ENCODE measurements around the gene THOC5.
"Not testable (repeated sequence)": the region's sequence is repeated elsewhere in the genome, so short reads cannot be mapped to it uniquely, and the experiment has no call there.

The THOC5 gene

DNA sequence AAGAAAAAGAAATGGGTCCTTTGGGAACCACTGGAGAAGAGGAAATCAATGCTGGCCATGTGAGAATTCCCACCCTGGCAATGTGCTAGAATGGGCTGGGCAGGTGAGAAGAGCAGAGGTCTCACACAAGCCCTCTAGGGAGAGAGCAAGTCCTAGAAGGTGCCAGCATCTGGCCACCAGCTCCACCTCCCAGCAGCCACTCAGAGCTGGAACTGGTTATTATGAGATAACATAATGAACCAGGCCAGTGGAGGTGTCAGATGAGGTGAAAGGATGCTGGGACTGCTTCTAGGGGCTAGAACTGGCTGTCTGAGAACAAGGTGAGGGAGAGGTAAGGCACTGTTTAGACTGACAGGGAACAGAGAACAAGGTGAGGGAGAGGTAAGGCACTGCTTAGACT lies 44.3 kb downstream of the THOC5 start:
- no peak for DNase-seq (ENCODE audit: low spot score)

DNA sequence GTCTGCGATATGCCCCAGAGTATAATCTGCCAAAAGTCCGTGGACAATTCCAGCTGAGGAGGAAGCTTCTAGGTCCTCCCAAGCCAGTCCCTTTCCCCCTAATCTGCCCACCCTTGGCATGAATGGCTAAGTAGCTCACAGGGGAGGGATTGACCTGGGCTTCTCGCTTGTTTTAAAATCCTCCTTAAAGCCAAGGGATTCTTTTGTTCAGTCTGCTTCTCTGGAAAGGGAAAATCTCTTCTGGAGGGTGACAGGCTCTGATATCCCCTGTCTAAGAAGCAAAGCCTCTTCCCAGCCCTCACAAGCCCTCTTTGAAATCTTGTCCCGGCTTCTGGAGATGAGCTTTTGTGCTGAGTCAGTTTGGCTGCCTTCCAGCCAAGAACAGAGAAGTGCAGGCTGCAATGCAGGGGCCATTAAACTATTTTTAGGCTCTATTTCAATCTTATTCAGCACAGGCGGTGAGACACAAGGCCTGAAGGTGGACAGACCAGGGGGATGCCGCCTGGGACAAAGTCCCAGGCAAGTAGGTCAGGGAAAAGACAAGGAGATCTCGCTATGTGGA lies 49.7 kb downstream of the THOC5 start:
- DNase-seq (ENCODE audit: low spot score), result peak; percentile 84

- DNase-seq (ENCODE audit: low spot score), result no peak
These were observed 53.7 kb downstream of the THOC5 start for GRCh38 chr22:29499852-29500251.

- no peak for DNase-seq (ENCODE audit: low spot score)
These were observed 59.9 kb downstream of the THOC5 start for GRCh38 chr22:29493636-29494035.

DNA sequence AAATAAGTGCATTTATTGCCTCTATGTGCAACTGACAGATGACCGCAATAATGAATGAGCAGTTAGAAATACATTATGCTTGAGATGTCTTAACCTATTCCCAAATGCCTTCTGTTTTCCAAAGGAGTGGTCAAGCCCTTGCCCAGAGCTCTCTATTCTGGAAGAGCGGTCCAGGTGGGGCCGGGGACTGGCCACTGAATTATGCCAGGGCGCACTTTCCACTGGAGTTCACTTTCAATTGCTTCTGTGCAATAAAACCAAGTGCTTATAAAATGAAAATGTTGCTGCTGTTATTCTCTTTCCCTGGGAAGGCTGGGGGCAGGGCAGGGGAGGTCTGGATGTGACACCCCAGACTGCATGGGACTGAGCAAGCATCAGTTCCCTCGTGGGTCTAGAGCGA lies 62.5 kb downstream of the THOC5 start:
- DNase-seq (ENCODE audit: low spot score), result no peak

- DNase-seq (ENCODE audit: low spot score), result not testable (repeated sequence)
These were observed 64.3 kb downstream of the THOC5 start for GRCh38 chr22:29489127-29489780.

- DNase-seq (ENCODE audit: low spot score), result no peak
These were observed 66.1 kb downstream of the THOC5 start for GRCh38 chr22:29487426-29487986.

- no peak for DNase-seq (ENCODE audit: low spot score)
These were observed 68.1 kb downstream of the THOC5 start for GRCh38 chr22:29485448-29485847.

DNA sequence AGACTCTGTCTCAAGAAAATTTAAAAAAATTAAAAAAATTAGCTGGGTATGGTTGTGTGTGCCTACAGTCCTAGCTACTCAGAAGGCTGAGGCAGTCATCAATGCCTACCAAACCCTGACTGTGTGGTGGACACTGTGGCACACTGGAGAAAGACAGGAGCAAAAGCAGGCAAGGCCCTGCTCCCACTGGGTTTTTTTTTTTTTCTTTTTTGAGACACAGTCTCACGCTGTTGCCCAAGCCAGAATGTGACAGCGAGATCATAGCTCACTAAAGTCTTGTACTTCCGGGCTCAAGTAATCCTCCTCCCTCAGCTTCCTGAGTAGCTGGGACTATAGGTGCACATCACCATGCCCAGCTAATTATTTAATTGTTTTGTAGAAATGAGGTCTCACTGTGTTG lies 68.9 kb downstream of the THOC5 start:
- DNase-seq (ENCODE audit: low spot score), result no peak

GRCh38 chr22:29483254-29483653 lies 70.3 kb downstream of the THOC5 start:
- DNase-seq (ENCODE audit: low spot score), result no peak

GRCh38 chr22:29482726-29483125 lies 70.8 kb downstream of the THOC5 start:
- no peak for DNase-seq (ENCODE audit: low spot score)

DNA sequence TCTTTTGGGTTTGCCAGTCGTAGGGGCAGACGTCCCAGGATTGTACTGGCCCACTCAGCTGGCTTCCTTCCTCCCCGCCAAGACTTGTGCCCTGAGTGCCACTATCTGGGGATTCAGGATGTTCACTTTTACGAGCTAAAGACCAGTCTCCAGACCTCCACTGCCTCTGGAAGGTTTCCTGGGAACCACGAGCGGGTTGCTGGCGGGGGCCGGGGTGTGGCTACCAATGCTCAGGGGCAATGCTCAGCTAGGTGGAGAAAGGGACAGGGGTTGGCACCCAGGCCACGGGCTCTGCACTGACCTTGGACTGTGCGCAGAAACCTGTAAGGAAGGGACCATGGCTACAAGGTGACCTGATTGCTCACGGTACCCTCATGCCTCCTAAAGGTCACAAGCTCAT lies 71.3 kb downstream of the THOC5 start:
- no peak for DNase-seq (ENCODE audit: low spot score)

DNA sequence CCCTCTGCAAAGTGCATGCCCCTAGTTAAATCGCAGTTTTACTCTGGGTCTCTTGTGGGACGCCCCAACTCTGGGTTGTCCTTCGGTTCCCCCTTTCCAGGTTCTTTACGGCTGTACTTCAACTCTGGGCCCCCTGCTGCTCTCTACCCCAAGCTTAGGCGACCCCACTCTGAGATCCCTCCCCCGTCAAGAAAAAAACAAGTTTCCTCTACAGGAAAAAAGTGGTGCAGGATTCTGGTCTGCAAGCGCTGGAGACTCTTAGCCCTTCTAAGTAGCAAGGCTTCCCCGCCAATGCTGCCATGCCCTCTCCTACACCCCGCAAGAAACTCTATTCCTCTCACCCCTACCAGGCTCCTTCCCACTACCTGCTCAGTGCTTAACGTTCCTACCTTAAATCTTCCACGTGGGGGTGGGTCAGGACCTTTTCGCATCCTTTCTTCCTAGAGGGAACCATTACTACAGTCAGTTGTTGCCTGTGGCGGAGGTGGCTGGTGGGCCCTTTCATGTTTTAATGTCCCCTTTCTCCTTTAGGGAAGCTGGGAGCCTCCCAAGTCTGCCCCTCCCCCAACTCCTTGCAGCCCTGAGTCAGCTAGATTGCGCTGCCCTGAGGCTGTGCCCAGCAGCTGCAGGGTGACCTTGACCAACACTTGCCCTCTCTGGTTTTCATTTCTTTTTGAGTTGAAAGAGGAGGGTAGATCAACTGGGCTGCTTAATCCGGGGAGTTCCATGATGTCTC lies 72.1 kb downstream of the THOC5 start:
- DNase-seq (ENCODE audit: low spot score), result no peak

GRCh38 chr22:29480512-29481264 lies 72.9 kb downstream of the THOC5 start:
- DNase-seq (ENCODE audit: low spot score), result peak; percentile 56

DNA sequence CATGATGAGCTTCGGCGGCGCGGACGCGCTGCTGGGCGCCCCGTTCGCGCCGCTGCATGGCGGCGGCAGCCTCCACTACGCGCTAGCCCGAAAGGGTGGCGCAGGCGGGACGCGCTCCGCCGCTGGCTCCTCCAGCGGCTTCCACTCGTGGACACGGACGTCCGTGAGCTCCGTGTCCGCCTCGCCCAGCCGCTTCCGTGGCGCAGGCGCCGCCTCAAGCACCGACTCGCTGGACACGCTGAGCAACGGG lies 73.4 kb downstream of the THOC5 start:
- no peak for DNase-seq (ENCODE audit: low spot score)

- no peak for DNase-seq (ENCODE audit: low spot score)
These were observed 73.9 kb downstream of the THOC5 start, which contains the start of gene NEFH for GRCh38 chr22:29479417-29480261. Gene NEFH, plus strand, starts transcription at chr22:29480218. Its CDS starts 45 bp downstream, at chr22:29480263.

- peak; percentile 63 for DNase-seq (ENCODE audit: low spot score)
These were observed 75.0 kb downstream of the THOC5 start for GRCh38 chr22:29478326-29479276.

DNA sequence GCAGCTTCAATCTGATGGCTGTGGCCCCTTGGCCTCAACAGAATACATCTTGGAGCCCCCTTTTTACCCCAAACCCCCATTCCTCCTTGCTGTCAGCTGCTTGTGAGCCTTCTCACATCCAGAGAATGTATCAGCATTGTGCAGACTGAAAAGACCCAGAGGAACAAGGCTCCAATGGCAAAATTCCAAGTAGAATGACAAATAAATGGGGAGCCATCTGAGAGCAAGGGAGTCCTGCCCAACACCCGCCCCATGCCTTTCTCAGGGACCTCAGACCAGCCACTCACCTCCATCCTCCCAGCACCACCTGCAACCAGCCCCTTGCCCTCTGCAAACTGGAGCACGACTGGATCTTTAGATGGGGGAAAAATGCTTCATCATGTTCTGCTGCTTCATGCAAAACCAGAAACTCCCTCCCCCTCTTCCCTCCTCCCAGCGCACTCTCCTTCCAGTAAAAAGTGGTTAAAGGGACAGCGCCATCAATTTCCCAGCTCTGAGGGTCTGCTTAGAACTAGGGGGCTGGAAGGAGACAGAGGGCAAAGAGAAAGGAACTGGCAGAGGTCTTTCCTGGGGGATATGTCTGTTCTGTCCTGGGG lies 75.7 kb downstream of the THOC5 start:
- no peak for DNase-seq (ENCODE audit: low spot score)

DNA sequence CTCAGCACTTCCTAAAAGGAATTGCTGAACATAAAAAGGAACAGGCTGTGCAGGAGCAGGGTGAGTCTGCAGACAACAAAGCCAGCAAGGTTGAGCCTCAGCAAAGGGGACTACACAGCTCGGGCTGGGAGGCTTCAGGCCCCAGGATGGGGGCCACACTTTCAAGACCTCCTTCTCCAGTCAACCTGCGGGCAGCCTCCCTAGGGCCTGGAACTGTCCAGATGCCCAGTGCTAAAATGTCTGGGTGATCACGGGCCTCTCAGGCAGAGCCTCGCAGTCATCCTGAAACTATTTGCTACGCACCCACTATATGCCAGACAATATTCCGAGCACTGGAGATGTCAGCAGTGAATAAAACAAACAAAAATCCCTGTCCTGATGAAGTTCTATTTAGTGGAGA lies 77.4 kb downstream of the THOC5 start:
- no peak for DNase-seq (ENCODE audit: low spot score)

DNA sequence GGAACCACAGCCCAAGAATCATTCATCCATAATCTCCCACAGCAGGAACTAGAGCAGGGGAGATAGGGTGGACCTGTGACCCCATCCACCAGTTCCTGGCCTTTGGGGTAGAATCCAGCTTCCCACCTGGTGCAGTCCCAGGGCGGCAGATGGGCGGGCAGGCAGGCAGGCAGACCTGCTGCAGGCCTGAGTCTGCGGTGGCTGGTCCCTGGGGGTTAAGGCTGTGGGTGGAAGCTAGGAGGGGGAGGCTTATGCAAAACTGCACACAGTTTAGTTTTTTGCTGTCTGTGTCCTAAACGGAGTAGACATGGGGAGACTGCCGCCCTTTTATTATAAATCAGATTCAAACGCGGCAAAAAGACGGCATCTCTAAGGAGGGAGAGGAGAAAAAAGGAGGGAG lies 78.0 kb downstream of the THOC5 start:
- DNase-seq (ENCODE audit: low spot score), result no peak
